ENCODE measurements around the gene CEP152. TPM values are rescaled to one million over a fixed set of nuclear protein-coding genes. Genes with fewer than 3 reads are reported as not detected.

CEP152 gene
- total and polyA plus RNA-seq, 2 of the 13 experiments (the other 11 are each of a cell fraction or from before 2014, with no cell fraction given) = 1.3 to 14.7 TPM

- no peak for TF ChIP-seq ZNF138 (CRISPR knock-in tag; IDR thresholded peaks at IDR 0.05; ENCODE audit: low read depth)
- peak; percentile 52 for TF ChIP-seq DMAP1 (CRISPR knock-in tag; IDR thresholded peaks at IDR 0.05)
- TF ChIP-seq ZNF296 (CRISPR knock-in tag; conservative IDR thresholded peaks at IDR 0.05) = no peak
- TF ChIP-seq PHF20 (CRISPR knock-in tag; IDR thresholded peaks at IDR 0.05) = peak; percentile 87
- no peak for TF ChIP-seq MAFG (CRISPR knock-in tag; IDR thresholded peaks at IDR 0.05)
- TF ChIP-seq TSC22D2 (CRISPR knock-in tag; IDR thresholded peaks at IDR 0.05; ENCODE audit: borderline replicate concordance) = no peak
- TF ChIP-seq, protein P1, sequence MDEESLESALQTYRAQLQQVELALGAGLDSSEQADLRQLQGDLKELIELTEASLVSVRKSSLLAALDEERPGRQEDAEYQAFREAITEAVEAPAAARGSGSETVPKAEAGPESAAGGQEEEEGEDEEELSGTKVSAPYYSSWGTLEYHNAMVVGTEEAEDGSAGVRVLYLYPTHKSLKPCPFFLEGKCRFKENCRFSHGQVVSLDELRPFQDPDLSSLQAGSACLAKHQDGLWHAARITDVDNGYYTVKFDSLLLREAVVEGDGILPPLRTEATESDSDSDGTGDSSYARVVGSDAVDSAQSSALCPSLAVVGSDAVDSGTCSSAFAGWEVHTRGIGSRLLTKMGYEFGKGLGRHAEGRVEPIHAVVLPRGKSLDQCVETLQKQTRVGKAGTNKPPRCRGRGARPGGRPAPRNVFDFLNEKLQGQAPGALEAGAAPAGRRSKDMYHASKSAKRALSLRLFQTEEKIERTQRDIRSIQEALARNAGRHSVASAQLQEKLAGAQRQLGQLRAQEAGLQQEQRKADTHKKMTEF (CRISPR knock-in tag; IDR thresholded peaks at IDR 0.05) = 0 out of 2 replicates have a peak, but pooled peaks have one; percentile 39
- TF ChIP-seq ASH2L (IDR thresholded peaks at IDR 0.05; ENCODE audit: insufficient read length, low read depth, low read length) = peak; percentile 18
- TF ChIP-seq, protein P2, sequence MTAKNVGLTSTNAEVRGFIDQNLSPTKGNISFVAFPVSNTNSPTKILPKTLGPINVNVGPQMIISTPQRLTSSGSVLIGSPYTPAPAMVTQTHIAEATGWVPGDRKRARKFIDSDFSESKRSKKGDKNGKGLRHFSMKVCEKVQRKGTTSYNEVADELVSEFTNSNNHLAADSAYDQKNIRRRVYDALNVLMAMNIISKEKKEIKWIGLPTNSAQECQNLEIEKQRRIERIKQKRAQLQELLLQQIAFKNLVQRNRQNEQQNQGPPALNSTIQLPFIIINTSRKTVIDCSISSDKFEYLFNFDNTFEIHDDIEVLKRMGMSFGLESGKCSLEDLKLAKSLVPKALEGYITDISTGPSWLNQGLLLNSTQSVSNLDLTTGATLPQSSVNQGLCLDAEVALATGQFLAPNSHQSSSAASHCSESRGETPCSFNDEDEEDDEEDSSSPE (CRISPR knock-in tag; IDR thresholded peaks at IDR 0.05) = peak; percentile 100
- peak; percentile 20; the same call in 1 of the 2 replicates for TF ChIP-seq ZNF724P (CRISPR knock-in tag; IDR thresholded peaks at IDR 0.05; ENCODE audit: borderline replicate concordance)
- no peak for TF ChIP-seq ZNF605 (CRISPR knock-in tag; IDR thresholded peaks at IDR 0.05)
- no peak for TF ChIP-seq ZNF280D (CRISPR knock-in tag; IDR thresholded peaks at IDR 0.05)
- TF ChIP-seq PBX3 (CRISPR knock-in tag; IDR thresholded peaks at IDR 0.05; ENCODE audit: borderline replicate concordance) = no peak; the same call in 1 of the 2 replicates
- no peak for TF ChIP-seq PRPF4 (IDR thresholded peaks at IDR 0.05; ENCODE audit: low read depth, low read length, poor library complexity, severe bottlenecking)
- TF ChIP-seq ZNF558 (CRISPR knock-in tag; IDR thresholded peaks at IDR 0.05; ENCODE audit: borderline replicate concordance) = no peak
- no peak for TF ChIP-seq NR0B2 (CRISPR knock-in tag; IDR thresholded peaks at IDR 0.05)
- no peak for TF ChIP-seq IKZF4 (CRISPR knock-in tag; IDR thresholded peaks at IDR 0.05; ENCODE audit: borderline replicate concordance, low read depth, not compliant biosample characterization)
- no peak for TF ChIP-seq CAMTA2 (CRISPR knock-in tag; IDR thresholded peaks at IDR 0.05; ENCODE audit: borderline replicate concordance)
- TF ChIP-seq RBM39 (IDR thresholded peaks at IDR 0.05; ENCODE audit: low read depth, low read length, poor library complexity, severe bottlenecking) = no peak
- TF ChIP-seq NFYC (CRISPR knock-in tag; IDR thresholded peaks at IDR 0.05) = peak; percentile 96
These were observed at the start of gene CEP152 (continued) for GRCh38 chr15:48810414-48811324.
